Left lobe of liver (tissue), 2 donors: ENCODE results near the gene NFATC4. TPM values are rescaled to one million over a fixed set of nuclear protein-coding genes. Genes with fewer than 3 reads are reported as not detected.
"Not testable (repeated sequence)": the region's sequence is repeated elsewhere in the genome, so short reads cannot be mapped to it uniquely, and the experiment has no call there.

Experiments
- ATAC-seq: fragments of 200-7000 bp; cut with Tn5 transposase; one replicate; pipeline ENCODE4 v1.9.1; 2020; ENCODE audit warnings: mild to moderate bottlenecking, moderate library complexity
- DNase-seq: peaks from one replicate; pipeline ENCODE4 v3.0.0-alpha.2; 2020; ENCODE audit warnings: low spot score
- total RNA-seq: library from RNA; stranded (reverse); gene quantifications from one replicate; pipeline ENCODE4 v1.2.1, GENCODE V29; 2021
- donor health status: DM: no; HTN: no; CAD: no; lungs with moderate emphysema.
- donor health status: DM: no; HTN: yes; CAD: no.

Gene NFATC4
- total RNA-seq, 1 donor from 2014 or later = 1.4 TPM

DNA sequence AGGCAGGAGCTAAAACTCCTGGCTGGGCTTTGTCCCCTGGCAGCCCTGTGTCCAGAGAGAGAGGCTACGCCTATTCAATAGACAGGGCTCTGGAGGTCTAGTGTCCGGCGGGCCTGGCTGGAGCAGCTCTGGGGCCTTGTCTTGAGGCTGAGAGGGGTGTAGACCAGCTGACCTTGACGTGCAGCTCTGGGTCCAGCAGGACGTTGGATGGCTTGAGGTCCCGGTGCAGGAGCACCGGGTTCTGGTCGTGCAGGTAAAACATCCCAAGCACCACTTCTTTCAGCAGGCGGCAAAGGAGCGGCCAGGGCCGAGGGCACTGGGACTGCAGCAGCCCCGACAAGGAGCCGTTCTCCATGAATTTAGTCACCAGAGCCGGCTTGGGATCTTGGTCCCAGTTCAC lies 29.1 kb upstream of the NFATC4 start:
- ATAC-seq (no peak), DNase-seq (no peak)

DNA sequence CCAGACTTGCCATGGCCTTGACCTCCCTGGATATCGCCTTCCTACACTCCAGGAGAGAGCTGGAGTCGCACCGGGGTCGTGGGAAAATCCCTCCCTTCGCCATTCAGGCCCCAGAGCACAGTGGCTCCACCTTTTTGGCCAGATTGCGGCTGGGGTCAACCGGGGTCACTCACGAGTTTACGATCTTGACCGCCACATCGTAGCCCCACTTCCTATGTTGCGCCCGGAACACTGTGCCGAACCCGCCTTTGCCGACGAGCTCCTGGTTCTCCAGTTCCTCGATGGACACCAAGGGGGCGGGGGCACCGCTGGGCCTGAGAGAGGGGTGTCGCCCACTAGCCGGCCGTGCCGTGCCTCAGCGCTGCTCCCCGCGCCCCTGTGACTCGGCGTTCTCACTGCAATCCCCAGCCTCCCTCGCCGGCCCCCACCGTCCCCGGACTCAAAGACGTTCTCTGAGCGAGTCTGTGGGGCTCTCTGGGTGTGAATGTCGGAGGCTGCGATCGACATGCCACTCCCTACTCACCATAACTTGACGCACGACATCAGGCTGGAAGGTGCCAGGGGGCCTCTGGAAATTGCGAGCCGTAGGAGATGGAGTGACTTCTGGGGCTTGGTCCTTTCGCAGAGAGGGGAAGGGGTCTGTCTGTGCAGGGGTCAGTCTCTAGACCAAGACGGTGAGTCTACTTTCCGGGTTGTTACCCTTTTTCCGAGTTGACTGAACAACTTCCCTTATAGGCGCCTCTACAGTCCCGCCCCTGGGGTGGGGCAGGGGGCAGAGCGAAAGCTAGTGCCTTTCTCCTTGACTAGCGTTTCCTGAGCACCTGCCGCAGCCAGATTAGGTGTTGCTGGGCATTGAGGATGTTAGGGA lies 28.5 kb upstream of the NFATC4 start, which contains the start of gene RIPK3:
TSS of gene RIPK3 (minus strand) at position 708 of the 868 bp plus-strand sequence. CDS start at position 543, 165 bp downstream.
- peak; percentile 27 for ATAC-seq

DNA sequence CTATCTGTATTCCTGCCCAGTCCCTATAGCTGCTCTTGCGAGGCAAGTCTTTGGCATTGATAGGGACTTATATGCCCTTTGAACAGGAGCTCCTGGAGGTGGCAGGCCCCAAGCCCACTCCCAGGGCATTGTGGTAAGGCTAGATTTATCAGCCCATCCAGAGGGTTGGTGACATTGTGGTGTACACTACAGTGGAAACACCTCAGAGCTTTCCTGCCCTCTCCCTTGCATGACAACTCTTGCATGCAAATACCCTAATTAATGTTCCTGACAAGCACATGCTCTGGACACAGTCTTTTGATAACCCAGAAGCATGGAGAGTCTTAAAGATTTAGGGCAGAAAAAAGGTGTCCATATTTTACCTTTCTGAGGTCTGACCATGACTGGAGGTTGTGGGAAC lies 27.4 kb upstream of the NFATC4 start:
- no peak for ATAC-seq
- no peak for DNase-seq

More for the DNA sequence above, 28.5 kb upstream of the NFATC4 start, which contains the start of gene RIPK3:
- peak; percentile 58 for DNase-seq

DNA sequence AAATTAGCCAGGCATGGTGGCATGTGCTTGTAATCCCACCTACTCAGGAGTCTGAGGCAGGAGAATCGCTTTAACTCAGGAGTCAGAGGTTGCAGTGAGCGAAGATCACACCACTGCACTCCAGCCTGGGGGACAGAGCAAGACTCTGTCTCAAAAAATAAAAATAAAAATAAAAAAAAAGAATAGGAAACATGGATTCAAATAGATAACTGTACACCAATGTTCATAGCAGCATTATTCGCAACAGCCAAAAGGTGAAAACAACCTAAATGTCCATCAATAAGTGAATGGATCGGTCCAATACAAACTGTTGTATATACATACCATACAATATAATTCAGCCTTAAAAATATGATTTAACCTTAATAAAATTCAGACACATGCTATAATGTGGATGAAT lies 25.1 kb upstream of the NFATC4 start:
- no peak for ATAC-seq

DNA sequence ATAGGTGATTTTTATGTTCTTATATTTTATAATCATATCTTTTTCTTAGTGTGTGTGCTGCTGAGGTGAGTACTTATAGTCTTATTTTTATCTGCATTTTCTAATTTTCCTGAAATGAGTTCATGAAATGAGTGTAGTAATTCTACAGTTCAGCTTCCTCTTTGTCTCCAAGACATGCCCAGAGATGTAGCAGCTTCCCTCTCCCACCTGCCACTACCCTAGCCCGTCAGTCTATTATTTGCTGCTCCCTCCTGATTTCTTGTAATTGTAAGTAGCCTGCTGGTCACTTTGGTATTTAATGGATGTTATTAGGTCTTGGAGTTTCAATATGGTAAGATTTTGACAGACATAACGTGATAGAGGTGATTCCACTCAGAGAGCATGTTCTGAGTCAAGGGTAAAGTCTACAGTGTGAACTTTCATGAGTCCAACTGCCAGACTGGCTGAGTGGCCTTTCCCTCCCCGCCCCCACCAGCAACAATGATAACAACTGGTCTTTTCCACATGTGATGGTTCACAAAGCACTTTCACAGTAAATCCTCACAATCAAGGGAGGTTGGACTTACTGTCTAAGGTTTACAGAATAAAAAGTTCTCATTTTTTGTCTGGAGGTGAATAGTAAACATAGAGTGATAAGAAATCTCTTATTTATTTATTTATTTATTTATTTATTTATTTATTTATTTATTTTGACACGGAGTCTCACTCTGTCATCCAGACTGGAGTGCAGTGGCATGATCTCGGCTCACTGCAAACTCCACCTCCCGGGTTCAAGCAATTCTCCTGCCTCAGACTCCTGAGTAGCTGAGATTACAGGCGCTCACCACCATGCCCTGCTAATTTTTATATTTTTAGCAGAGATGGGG lies 24.0 kb upstream of the NFATC4 start:
- DNase-seq (peak; percentile 64), ATAC-seq (peak; percentile 94)

More for the DNA sequence above, 25.1 kb upstream of the NFATC4 start:
- DNase-seq = no peak

DNA sequence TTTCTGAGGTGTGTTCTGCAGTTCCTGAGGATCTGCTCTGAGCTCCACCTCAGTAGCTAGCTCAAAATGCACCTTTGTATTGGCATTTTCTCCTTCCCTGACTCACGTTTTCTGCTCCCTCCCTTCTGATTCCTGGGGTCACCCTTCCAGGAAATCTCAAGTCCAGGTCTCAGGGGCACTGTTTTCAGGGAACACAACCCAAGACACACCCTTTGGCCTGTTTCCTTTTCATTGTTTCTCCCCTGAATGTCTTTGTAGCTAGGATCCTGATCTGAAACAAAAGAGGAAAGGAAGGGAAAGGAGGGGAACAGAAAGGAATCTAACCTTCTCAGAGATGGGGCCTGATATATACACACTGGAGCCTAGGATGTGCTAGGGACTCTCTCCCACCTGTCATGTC lies 20.9 kb upstream of the NFATC4 start:
- DNase-seq (no peak), ATAC-seq (no peak)

DNA sequence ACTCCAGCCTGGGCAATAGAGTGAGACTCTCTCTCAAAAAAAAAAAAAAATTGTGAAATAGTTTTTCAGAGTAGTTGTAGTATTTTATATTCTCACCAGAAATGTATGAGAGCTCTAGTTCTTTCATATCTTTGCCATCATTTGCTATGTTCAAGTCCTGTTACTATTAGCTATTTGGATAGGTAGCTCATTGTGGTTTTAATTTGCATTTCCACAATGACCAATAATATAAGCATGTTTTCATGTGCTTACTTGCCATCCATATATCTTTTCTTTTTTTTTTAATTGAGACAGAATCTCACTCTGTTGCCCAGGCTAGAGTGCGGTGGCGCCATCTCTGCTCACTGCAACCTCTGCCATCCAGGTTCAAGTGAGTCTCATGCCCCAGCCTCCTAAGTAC lies 19.8 kb upstream of the NFATC4 start:
- DNase-seq (no peak), ATAC-seq (no peak)

DNA sequence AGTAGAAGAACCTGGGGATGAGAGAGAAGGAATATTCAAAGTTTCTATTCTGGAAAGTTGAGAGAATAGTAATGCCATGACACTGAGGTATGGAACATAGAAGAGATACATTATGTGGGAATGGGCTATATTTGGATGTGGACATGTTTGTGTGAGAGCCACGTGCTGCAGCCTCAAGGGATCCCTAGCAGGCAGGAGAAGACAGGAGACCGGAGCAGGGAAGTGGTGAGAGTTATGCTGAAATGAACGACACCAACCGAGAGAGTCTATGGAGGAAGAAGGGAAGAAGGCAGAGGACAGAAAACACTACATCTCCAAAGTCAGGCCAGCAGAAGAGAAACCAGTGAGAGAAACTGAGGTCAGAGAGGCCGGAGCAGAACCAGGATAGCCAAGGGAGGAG lies 18.2 kb upstream of the NFATC4 start:
- no peak for ATAC-seq
- no peak for DNase-seq

DNA sequence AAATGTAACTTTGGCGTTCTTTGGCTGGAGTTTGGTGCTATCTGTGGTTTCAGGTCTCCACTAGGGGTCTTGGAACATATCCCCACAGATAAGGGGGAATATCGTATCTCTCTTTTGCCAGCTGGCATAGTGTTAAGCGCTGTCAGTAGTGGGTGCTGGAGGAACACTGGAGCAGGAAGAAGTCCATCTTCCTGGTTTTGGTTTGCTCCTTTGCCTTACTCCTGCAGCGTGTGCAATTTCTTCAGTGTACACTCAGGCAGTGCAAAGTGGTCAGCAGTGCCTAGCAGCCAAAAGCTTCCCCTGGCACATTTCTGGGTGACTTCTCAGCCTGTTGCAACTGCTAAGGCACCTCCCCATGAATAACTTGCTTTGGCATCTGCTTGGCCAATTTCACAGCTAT lies 16.5 kb upstream of the NFATC4 start:
- ATAC-seq = peak; percentile 47
- DNase-seq = no peak

DNA sequence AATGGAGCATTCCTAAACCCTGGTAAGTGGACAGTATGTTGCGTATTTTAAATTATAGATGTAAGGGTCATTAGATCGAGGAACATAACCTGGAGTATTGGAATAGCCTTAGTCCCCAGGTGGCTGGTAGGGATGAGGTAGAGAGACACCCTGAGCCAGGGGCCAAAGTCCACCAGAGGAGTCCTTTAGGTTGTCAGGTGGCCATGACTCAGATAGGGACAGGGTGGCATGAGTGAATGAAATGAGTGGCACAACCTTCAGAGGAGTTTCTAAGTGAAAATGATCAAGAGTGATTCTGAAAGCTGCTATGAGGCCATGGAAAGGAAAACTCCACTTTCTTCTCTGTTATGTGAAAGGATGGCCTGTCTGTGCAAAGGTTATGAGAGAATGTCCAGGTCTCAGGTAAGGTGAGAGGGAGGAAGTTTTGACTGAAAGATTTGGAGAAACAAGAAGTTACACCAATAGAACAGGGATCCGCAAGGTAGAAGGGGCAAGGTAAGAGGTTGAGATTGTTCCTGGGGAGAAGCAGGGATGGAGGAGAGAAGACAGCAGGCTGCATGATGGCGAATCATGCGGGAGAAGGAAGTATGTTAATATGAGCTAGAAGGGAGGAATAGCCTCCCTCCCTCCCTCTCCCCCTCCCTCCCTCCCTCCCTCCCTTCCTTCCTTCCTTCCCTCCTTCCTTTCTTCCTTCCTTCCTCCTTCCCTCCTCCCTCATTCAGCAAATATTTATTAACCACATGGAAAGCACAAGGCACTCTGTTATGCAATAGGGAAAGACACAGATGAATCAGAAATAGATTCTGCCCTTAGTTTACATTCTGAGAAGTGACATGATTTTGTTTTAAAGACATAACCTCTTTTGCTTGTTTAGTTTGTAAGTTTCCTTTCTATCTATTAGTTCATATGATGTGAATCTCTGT lies 14.2 kb upstream of the NFATC4 start:
- ATAC-seq = peak; percentile 71
- DNase-seq = no peak

DNA sequence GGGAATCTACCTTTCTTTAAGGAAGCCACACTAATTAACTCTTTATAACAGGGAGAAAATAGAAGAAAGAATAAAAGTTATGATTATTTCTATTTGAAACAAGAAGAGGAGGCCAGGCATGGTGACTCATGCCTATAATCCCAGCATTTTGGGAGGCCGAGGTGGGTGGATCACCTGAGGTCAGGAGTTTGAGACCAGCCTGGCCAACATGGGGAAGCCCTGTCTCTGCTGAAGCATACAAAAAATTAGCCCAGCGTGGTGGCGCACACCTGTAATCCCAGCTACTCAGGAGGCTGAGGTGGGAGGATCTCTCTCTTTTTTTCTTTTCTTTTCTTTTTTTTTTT lies 13.5 kb upstream of the NFATC4 start:
- ATAC-seq, DNase-seq: not testable (repeated sequence)

DNA sequence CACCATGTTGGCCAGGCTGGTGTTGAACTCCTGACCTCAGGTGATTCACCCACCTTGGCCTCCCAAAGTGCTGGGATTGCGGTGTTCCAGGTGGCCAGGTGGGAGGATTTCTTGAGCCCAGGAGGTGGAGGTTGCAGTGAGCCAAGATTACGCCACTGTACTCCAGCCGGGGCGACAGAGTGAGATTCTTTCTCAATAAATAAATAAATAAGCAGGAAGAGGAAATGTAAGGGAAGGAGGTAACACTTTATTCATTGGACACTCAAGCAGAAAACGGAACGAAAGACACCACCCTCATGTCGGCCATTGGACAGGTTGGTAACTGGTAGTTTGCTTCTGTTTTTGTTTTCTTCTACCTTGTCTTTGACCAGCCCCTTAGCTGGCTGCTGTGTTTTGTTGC lies 13.0 kb upstream of the NFATC4 start:
- no peak for DNase-seq
- ATAC-seq = peak; percentile 32

DNA sequence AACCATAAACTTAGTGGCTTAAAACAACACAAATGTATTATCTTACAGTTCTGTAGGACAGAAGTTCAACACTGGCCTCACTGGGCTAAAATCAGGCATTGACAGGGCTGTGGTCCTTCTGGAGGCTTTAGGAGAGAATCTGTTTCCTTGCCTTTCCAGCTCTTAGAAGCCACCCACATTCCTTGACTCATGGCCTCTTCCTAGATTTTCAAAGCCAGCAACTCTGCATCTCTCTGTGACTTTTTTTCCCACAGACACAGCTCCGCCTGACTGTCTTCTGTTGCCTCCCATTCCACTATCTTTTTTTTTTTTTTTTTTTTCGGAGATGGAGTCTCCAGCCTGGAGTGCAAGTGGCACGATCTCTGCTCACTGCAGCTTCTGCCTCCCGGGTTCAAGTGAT lies 11.8 kb upstream of the NFATC4 start:
- no peak for DNase-seq
- ATAC-seq = no peak

DNA sequence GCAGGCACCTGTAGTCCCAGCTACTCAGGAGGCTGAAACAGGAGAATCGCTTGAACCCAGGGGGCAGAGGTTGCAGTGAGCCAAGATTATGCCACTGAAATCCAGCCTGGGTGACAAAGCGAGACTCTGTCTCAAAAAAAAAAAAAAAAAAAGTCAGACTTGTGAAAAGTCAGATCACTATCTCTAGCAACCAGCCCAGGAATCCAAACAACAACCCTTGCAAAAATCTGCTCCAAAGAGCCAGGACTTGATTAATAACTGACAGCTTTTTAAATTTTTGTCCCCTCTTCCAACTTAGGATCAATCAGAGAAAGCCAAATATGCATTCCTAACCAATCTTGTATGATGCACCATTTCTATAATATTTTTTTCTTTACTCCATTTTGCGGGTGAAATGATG lies 7.7 kb upstream of the NFATC4 start:
- DNase-seq = no peak
- ATAC-seq = no peak

DNA sequence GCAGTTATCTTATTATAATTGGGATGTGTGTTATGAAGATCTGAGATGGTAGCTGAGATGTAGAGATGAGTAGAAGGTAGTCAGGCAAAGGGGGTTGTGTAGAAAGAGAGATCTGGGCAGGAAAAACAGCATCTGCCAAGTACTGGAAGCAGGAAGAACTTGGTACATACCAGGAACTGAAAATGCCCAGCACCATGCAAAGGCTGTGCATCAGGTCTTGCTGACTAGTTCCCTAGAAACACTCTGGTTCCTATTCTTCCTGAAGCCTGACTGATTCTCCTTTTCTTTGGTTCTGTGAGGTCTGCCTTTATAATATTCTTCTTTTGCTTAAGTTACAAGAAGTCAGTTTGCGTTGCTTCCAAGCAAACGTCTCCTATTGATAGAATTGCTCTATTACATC lies 6.7 kb upstream of the NFATC4 start:
- DNase-seq (no peak), ATAC-seq (no peak)

DNA sequence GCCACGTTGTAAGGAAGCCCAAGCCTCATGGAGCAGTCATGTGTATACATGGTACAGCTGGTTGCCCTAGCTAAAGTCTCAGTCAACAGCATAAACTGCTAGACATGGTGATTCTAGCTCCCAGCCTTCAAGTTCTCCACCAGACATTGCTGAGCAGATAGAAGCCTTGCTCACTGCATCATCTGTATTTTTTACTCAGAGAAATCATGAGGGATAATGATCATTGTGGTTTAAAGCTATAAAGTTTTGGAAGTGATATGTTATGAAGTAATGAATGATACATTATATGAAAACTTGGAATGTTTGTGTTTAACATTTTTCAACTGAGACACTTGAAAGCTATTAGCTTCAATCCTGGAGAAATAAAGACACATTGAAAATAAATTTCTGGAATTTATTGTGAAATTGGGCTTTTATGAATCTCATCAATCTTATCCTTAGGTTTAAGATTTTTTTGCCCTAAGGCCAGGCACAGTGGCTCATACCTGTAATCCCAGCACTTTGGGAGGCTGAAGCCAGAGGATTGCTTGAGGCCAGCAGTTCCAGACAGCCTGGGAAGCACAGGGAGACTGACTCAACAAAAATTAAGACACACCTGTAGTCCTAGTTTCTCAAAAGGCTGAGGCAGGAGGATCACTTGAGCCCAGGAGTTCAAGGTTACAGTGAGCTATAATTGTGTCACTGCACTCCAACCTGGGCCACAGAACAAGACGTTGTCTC lies 5.6 kb upstream of the NFATC4 start:
- ATAC-seq (no peak), DNase-seq (no peak)

DNA sequence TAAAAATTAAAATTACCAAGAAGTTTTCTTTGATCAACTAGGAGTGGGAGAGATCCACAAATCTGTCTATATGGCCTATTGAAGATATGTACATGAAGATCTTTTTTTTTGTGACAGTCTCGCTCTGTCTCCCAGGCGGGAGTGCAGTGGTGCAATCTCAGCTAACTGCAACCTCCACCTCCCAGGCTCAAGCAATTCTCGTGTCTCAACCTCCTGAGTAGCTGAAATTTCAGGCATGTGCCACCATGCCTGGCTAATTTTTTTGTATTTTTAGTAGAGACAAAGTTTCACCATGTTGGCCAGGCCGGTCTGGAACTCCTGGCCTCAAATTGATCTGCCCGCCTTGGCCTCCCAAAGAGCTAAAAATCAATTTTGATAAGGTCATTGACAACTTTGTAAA lies 4.6 kb upstream of the NFATC4 start:
- no peak for DNase-seq
- ATAC-seq = no peak

DNA sequence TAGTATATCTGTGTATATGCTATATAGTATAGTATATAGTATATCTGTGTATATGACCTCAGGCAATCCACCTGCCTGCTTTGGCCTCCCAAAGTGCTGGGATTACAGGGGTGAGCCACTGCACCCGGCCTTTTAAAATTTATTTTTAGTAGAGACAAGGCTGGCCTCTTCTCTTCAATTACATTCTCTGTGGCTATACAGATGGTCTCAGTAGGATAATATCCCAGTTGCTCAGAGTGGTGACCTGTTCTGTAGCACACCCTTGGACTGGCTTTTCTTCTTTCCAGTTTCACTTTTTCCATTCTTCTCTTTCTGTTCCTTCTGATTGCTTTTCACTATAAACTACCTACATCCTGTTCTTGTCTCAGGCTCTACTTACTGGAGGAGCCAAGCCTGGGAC lies 3.1 kb upstream of the NFATC4 start:
- DNase-seq = no peak
- no peak for ATAC-seq

DNA sequence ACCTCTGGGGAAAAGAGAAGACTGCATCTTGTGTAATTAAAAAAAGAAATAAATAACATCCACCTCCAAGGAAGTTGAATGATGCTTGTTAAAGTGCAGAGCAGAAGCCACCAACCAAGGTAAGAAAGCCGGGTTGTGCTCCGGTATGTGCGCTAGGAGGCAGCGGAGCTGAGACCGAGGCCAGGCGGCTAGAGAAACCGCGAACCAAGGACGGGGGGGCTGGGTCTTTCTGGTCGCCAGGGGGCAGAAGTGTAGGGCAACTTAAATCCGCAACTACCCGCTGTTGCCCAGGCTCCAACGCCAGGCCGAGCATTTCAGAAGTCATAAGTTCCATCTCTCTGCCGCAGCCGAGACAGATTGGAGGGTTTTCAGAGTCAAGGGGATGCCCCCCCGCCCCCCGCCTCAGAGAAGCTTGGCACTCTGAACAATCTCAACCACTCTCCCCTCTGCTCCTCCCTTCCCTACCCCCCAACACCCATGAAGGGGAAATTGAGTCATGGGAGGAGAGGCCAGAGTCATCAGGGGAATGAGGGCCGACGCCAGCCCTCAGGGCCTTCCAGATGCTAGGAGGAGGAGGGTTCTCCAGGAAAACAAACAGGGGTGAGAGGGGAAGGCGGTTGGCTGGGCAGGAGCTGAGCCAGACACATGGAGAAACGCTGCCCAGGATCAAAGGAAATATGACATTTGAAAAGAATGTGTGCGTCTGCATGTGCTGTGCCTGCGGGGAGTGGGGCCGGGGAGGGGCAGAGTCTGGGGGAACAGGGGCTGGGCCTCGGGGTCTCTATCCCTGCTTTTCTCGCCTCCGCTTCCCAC lies 2.2 kb upstream of the NFATC4 start:
- DNase-seq (peak; percentile 79), ATAC-seq (peak; percentile 93)

DNA sequence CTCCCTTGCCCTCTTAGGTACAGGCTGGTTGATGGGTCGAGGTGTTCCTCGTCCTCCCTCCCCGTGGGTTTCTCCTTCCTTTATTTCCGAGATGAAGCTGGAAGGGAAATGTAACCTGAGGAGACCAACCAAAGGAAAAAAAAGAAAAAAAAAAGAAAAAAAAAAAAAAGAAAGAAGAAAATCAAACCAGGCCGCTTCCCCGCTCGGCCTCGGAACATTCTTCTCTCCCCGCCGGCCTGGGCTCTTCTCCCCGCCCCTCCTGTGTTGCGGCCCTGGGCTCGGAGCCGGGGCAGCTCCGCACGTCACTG lies 1.6 kb upstream of the NFATC4 start:
- ATAC-seq (no peak), DNase-seq (no peak)
